Medulla oblongata (tissue), 1 donor: ENCODE results near the gene INSIG1.

Experiments used
- DNase-seq: peaks from one replicate; pipeline ENCODE4 v3.0.0-alpha.2; 2015; ENCODE audit errors: extremely low spot score

Gene INSIG1

GRCh38 chr7:155349601-155350331 is 52.1 kb downstream of the INSIG1 start:
- DNase-seq, result no peak

- no peak for DNase-seq
Measured at GRCh38 chr7:155351120-155351870, 53.6 kb downstream of the INSIG1 start.

- no peak for DNase-seq
Measured at GRCh38 chr7:155352076-155352752, 54.5 kb downstream of the INSIG1 start.

GRCh38 chr7:155352753-155353115 is 55.1 kb downstream of the INSIG1 start:
- no peak for DNase-seq

- DNase-seq, result no peak
Measured at GRCh38 chr7:155353256-155353897, 55.7 kb downstream of the INSIG1 start.

- no peak for DNase-seq
Measured at GRCh38 chr7:155354371-155355048, 56.8 kb downstream of the INSIG1 start.

GRCh38 chr7:155355176-155355575 is 57.5 kb downstream of the INSIG1 start:
- DNase-seq, result no peak

GRCh38 chr7:155355745-155356144 is 58.1 kb downstream of the INSIG1 start:
- DNase-seq, result no peak

GRCh38 chr7:155356323-155357105 is 58.8 kb downstream of the INSIG1 start:
- no peak for DNase-seq

- no peak for DNase-seq
Measured at GRCh38 chr7:155357573-155358041, 59.9 kb downstream of the INSIG1 start.

- DNase-seq, result no peak
Measured at GRCh38 chr7:155358066-155358947, 60.6 kb downstream of the INSIG1 start.

GRCh38 chr7:155358948-155359712 is 61.5 kb downstream of the INSIG1 start:
- DNase-seq, result no peak
